HG03342 (cell line): ENCODE measurements around the gene B4GALT1.

Experiments used
- ATAC-seq: cut with Tn5 transposase; IDR thresholded peaks from one replicate; pipeline ENCODE4 v1.9.1; 2021; ENCODE audit warnings: mild to moderate bottlenecking, moderate library complexity; ENCODE audit not compliant: unreplicated experiment

B4GALT1 gene

GRCh38 chr9:33125871-33126823, 41.0 kb downstream of the B4GALT1 start:
- peak; percentile 44 for ATAC-seq

DNA sequence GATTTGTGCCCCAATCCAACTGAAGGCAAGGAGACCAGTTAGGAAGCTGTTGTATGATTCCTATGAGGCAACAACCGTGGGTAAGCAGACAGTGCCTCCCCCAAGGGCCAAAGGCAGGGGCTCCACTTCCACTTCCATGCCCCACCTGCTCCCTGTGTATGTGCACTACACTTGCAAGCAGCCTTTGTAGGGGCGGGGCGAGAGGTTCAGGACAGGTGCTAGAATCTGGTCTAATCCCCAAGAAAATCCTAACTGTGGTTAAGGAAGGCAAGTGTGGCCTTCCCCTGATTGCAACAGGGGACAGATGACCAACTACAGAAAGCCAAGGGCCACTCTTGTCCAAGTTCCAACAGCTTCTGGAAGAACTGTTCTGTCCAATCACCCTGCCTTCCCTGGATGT, 41.7 kb downstream of the B4GALT1 start:
- no peak for ATAC-seq

- peak; percentile 55 for ATAC-seq
Observed at GRCh38 chr9:33124751-33125381, 42.3 kb downstream of the B4GALT1 start.

GRCh38 chr9:33124046-33124445, 43.1 kb downstream of the B4GALT1 start:
- ATAC-seq = no peak

DNA sequence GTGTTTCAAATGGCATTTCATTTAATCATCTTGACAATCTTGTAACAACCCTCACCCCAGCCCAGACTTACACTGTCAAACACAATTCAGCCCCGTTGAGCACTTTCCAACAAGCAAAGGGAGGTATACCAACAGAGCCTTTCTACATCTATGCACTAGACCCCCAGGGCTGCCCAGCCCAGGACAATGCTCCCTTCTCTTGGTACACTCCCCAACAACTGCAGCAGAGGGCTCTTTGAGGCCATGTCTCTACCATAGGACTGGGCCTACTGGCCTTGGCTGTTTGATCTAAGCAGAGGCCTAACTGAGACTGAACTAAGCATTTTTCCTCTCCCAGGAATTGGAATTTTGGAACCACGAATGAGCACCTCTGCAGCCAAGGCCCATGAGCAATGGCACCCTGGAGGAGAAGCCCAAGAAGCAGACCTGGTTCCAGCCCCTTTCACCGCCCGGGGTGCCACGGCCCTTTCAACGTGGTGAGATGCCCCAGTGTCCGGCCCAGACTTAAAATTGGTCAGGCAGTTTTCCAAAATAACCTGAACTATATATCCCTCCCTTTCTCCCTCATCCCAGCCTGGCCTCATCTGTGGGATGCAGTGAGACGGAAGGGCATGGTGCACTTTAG, 43.6 kb downstream of the B4GALT1 start:
- no peak for ATAC-seq

DNA sequence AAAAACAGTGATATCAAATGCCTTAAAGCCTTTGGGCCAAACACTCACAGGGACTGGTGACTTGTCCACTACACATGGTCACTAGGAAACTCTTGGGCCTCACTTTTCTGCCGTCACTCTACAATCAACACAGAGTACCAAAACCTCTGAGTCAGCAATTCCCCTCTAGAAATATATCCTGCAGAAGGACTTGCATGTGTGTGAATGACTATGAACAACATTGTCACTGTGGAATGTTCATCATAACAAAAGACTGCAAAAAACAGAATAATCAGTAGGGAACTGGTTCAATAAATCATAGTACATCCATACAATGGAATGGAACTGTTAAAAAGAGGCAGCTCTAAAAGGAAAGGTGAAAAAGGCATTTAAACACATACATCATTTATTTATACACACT, 46.5 kb downstream of the B4GALT1 start:
- ATAC-seq = no peak

DNA sequence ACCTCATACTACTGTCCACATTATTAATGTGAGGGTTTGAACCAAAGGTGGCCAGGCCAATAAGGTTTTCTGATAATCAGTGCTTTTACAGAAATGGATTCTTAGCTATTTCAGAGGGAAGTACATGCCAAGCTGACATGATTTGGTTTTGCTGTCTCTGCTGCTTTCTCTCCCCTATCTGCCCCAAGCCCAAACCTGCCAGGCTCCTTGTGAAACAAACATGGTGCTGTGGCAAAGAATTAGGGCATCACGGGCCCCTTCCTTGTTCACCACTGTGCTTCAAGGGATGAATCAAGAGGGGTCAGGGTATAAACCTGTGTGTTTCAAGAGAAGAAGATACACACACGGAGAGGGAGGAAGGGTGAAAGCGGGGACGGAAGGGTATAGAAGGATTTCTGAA, 49.3 kb downstream of the B4GALT1 start:
- no peak for ATAC-seq

GRCh38 chr9:33117306-33117705, 49.8 kb downstream of the B4GALT1 start:
- no peak for ATAC-seq

GRCh38 chr9:33116860-33117259, 50.3 kb downstream of the B4GALT1 start:
- no peak for ATAC-seq

- no peak for ATAC-seq
Observed at GRCh38 chr9:33114746-33115145, 52.4 kb downstream of the B4GALT1 start.

DNA sequence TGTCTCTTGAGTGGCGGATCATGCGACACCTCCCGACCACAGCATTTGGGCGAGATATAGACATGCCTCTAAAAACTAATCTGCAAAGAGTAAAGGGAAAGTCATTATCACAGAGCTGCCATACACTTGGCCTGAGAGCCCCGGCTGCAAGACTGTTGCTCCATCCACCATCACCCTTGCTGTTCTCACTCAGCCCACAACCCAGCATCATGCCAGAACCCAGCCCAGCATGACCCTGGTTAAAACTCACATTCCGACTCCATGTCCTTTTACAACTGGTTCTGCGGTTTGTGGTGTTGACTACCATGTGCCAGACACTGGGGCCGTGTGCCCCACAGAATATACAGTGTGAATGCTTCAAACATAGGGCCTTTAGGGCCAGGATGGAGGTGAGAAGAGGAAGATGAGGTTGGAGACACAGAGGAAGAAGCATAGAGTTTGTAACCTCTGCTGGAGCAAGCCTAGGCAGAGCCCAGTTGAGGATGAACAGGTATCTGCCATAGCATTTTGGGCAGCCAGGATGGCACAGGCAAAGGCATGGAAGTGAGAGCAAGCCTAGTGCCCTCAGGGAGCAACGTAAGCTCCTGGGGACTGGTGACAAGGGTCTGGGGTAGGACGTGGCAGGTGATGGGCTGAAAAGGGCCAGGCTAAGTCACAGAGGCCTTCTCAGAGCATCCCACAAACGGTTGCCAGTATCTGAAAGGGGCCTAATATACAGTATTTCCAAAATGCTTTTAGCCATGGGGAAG, 53.2 kb downstream of the B4GALT1 start:
- no peak for ATAC-seq

DNA sequence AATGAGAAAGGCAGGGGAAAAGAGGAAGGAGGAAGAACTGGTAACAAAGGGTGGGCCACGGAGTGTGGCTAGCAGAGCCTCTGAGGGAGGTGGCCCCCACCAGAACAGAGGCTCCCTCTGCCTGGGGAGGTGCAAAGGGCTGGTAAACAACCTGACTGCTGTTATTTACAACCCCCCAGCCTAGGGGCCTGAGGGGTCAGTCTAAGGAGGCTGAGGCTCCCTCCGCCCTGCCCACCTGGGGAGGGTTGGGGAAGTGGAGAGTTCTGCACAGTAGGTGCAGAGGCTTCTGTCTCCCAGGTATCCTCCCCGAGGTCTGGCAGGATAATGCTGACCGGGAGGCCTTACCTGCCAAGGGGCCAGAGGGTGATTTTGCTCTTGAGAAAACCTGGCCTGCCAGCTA, 55.0 kb downstream of the B4GALT1 start:
- no peak for ATAC-seq

DNA sequence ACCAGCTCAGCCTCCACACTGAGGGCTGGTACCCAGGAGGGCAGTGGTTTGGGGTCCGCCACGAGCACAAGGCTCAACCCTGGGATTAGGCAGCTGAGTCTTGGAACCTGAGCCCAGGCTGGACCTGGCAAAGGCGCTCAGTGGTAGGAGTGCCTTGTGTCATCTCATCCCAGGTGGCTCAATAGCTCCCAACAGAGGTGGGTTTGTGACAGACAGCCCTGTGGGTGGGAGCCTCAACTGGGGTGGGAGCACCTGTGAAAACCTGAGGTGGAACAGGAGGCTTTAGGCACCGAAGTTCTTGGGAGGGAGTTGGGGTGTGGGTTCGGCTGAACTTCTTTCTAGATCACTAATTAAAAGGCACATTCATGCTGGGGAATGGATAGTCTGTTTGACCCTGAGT, 55.5 kb downstream of the B4GALT1 start:
- no peak for ATAC-seq

DNA sequence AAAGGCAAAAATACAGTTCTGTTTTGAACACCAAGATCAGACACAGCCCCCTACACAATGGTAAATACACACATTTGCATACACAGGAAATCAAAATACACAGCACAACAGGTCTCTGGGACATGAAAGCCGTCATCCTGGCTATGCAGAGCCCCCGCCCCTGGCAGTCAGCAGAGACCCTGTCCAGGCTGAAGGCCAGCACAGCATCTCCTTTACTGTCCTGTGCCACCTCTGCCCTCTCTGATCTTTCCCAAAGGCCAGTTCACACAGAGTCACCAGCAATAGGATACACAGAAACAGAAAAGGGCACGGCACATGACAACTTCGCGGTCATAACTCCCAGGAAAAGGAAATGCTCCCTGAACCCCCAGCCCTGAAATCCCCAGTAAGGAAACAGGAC, 56.5 kb downstream of the B4GALT1 start:
- ATAC-seq = no peak

DNA sequence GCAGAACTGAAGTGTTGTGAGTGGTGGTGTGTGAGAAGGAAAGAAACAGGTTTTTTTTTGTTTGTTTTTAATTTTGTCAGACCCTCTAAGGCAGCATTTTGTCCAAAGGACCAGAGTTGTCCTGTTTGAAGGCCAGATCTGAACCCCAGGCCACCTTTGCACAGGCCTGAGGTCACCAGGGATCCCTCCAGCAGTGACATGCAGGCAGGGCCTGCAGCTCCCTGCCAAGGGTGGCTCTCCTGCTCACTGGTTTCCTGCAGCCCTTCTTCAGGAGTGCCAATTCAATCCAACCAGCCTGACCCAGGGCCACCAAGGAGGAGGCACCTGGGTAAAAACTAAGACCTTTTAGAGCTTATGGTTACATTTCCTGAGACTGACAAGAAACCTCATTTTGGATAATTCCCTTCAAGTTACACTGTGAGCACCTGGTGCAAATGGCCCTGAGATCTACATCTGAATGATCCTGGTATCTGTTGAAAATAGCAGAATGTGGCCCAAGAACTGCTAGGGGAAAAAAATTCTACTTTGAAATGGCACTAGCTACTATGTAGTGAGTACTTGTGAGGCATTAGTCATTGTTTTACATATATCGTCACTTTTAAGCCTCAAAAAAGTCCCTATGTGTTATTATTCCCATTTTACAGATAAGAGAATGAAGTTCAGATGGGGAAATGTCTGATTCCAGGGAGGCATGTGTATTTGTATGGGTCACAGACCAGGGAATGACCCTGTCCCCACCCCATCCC, 57.1 kb downstream of the B4GALT1 start:
- ATAC-seq = no peak

GRCh38 chr9:33109097-33109496, 58.0 kb downstream of the B4GALT1 start:
- no peak for ATAC-seq

- ATAC-seq = no peak
Observed at GRCh38 chr9:33108472-33108871, 58.7 kb downstream of the B4GALT1 start.

- ATAC-seq = no peak
Observed at GRCh38 chr9:33107762-33108161, 59.4 kb downstream of the B4GALT1 start.

DNA sequence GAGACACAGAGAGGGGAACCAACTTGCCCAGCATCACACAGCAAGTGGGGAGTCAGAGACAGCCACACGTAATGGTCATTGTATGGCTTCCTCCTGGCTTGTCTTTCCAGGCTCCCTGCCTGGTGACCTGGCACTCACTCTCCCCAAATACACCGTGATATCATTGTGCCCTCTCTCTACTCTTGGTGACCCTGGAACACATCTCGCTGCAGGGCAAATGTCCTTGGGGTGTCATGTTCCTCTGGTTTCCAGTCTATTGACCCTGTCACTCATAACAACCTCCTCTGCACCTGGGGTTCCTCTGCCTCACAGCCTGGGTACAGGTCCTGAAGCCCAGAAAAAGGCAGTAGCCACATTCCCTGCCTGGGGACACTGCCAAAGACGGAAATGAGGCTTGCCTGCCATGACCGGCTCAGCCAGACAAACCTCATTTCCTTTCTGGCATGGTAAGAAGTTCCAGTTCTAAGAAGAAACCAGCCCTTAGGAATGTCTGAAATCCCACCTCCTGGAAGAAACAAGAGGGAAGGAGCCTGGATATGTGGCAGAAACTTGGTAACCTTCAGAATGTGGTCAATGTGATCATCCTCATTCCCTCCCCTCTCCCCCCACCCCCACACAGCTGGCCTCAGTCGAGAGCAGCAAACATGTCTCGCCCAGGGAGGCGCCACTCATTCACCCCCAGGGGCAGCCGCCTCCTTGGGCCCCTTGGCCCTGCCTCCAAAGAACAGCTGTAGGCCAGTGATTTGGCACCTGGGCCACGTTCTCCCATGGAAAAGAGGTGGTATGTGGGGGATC, 60.1 kb downstream of the B4GALT1 start:
- ATAC-seq = no peak

- no peak for ATAC-seq
Observed at GRCh38 chr9:33106372-33106771, 60.8 kb downstream of the B4GALT1 start.
